Measurements from ENCODE around the gene GFOD1.
"Not testable (repeated sequence)": the region's sequence is repeated elsewhere in the genome, so short reads cannot be mapped to it uniquely, and the experiment has no call there.

GFOD1 gene

GRCh38 chr6:13437218-13437996 is 50.0 kb downstream of the GFOD1 start:
- no peak for DNase-seq

GRCh38 chr6:13436399-13437217 is 50.8 kb downstream of the GFOD1 start:
- no peak for DNase-seq

GRCh38 chr6:13435477-13436246 is 51.7 kb downstream of the GFOD1 start:
- DNase-seq = no peak

- DNase-seq = no peak
Measured at GRCh38 chr6:13434777-13435176, 52.6 kb downstream of the GFOD1 start.

- not testable (repeated sequence) for DNase-seq
Measured at GRCh38 chr6:13434135-13434775, 53.1 kb downstream of the GFOD1 start.

GRCh38 chr6:13433709-13434121 is 53.7 kb downstream of the GFOD1 start:
- DNase-seq = no peak

- DNase-seq = no peak
Measured at GRCh38 chr6:13432526-13433184, 54.7 kb downstream of the GFOD1 start.

GRCh38 chr6:13431861-13432465 is 55.4 kb downstream of the GFOD1 start:
- no peak for DNase-seq

GRCh38 chr6:13431059-13431656 is 56.2 kb downstream of the GFOD1 start:
- no peak for DNase-seq

GRCh38 chr6:13429406-13429753 is 58.0 kb downstream of the GFOD1 start:
- DNase-seq = no peak

GRCh38 chr6:13428583-13429405 is 58.6 kb downstream of the GFOD1 start:
- DNase-seq = no peak

- DNase-seq = peak; percentile 76
Measured at GRCh38 chr6:13427801-13428582, 59.4 kb downstream of the GFOD1 start.

- DNase-seq = no peak
Measured at GRCh38 chr6:13427316-13427715, 60.1 kb downstream of the GFOD1 start.

- DNase-seq = no peak
Measured at GRCh38 chr6:13425943-13426931, 61.2 kb downstream of the GFOD1 start.

- no peak for DNase-seq
Measured at GRCh38 chr6:13425270-13425873, 62.0 kb downstream of the GFOD1 start.

GRCh38 chr6:13423252-13423651 is 64.1 kb downstream of the GFOD1 start:
- DNase-seq = no peak

- DNase-seq = no peak
Measured at GRCh38 chr6:13422681-13423221, 64.6 kb downstream of the GFOD1 start.

Measured in CD4-positive, alpha-beta T cell treated with Interleukin-12 subunit alpha and Interleukin-12 subunit beta, for 1 hour (primary cell).